ENCODE data around the gene SATB1.

GRCh38 chr3:18454766-18455165 lies 29.6 kb upstream of the SATB1 start:
- TF ChIP-seq POLR2AphosphoS5 (IDR thresholded peaks at IDR 0.05; ENCODE audit: borderline replicate concordance, low read depth, low read length) (no peak), EZH2 (IDR thresholded peaks at IDR 0.05) (no peak), FOXP2 (optimal IDR thresholded peaks at IDR 0.05; ENCODE audit: control extremely low read depth, extremely low read length, insufficient read depth) (no peak)
